OCI-LY7 (cell line): Measurements from ENCODE around the gene SGF29.

Experiments
- CTCF ChIP-seq: fragments of 200-600 bp; sonication (generic); conservative IDR thresholded peaks from 2 replicates; pipeline ENCODE4 v1.5.1; 2014; ENCODE audit warnings: mild to moderate bottlenecking, antibody characterized with exemption, low read length, moderate library complexity, mixed read lengths
- EZH2phosphoT487 ChIP-seq: fragments of 200-600 bp; sonication (generic); IDR thresholded peaks from 2 replicates; pipeline ENCODE4 v1.6.1; 2018; ENCODE audit warnings: low read depth, borderline replicate concordance, mild to moderate bottlenecking, mixed run types, antibody characterized with exemption, low read length, moderate library complexity, mixed read lengths

GRCh38 chr16:28587386-28587785, 33.7 kb downstream of the SGF29 start:
- TF ChIP-seq EZH2phosphoT487 = no peak
- no peak for TF ChIP-seq CTCF
